AG04450 (cell line): Measurements from ENCODE around the gene TSKS. TPM values are rescaled to one million over a fixed set of nuclear protein-coding genes. Genes with fewer than 3 reads are reported as not detected.

Source experiments
- CTCF ChIA-PET: fragments of 300-600, 350-600 bp; formaldehyde crosslinking; extraction: SDS; loops from one replicate; lab custom pipeline; 2022; ENCODE audit warnings: antibody characterized with exemption, inconsistent platforms; lab: Charles Lee
- POLR2A ChIA-PET: fragments of 350-600 bp; formaldehyde crosslinking; extraction: SDS; loops from one replicate; lab custom pipeline; 2021; ENCODE audit warnings: antibody characterized with exemption, inconsistent platforms; lab: Yijun Ruan, JAX
- DNase-seq: peaks from one replicate; pipeline ENCODE4 v3.0.0-alpha.2; 2011; ENCODE audit warnings: low read depth, low spot score
- H3K27ac ChIP-seq: one replicate; pipeline ENCODE4 v1.5.1; 2012; ENCODE audit warnings: low read depth, low read length, control low read depth
- H3K27me3 ChIP-seq: one replicate; pipeline ENCODE4 v1.6.0; 2012; ENCODE audit warnings: low read length; ENCODE audit not compliant: control insufficient read depth, insufficient read depth
- H3K4me3 ChIP-seq: 2 replicates; pipeline ENCODE4 v1.5.1; 2011; ENCODE audit warnings: mild to moderate bottlenecking, low read depth, low read length, control low read depth
- H3K9me3 ChIP-seq: 2 replicates; pipeline ENCODE4 v1.5.1; 2012; ENCODE audit warnings: low read length; ENCODE audit not compliant: control insufficient read depth, insufficient read depth
- CTCF ChIP-seq: IDR thresholded peaks from 2 replicates; pipeline ENCODE4 v1.5.1; 2011; ENCODE audit warnings: low read depth, low read length, control low read depth, inconsistent platforms
- polyA plus RNA-seq: library from polyadenylated mRNA; depleted of rRNA; stranded (reverse); fragments of >200 nt; gene quantifications from 2 replicates; pipeline ENCODE4 v1.2.3, GENCODE V29; 2011

TSKS gene
- polyA plus RNA-seq, 1 experiment: not detected

GRCh38 chr19:49770529-49770928 is 7.4 kb upstream of the TSKS start:
- no peaks in the 10 kb centered on the region for H3K9me3 ChIP-seq
- no peak overlapping the region for H3K4me3 ChIP-seq
- ChIA-PET POLR2A (no interaction called here), CTCF (no interaction called here)
- DNase-seq: no peak
- TF ChIP-seq CTCF: no peak
- no peak overlapping the region for H3K27ac ChIP-seq
- no peaks in the 10 kb centered on the region for H3K27me3 ChIP-seq

- POLR2A ChIA-PET: no interaction called here
- no peak for TF ChIP-seq CTCF
- no peaks in the 10 kb centered on the region for H3K9me3 ChIP-seq
- no peak overlapping the region for H3K27ac ChIP-seq
- no peaks in the 10 kb centered on the region for H3K27me3 ChIP-seq
- peak overlapping the region; percentile 85 for H3K4me3 ChIP-seq
- DNase-seq: no peak
- CTCF ChIA-PET: interaction anchor here (1.4 kb wide), 1 partner anchor 51 kb away, joined by 4 read pairs; no protein-coding TSS in a partner anchor
Observed at GRCh38 chr19:49767967-49768581, 5.0 kb upstream of the TSKS start.

- ChIA-PET CTCF (interaction anchor here (1.6 kb wide), 1 partner anchor 86 kb away, joined by 4 read pairs; no protein-coding TSS in a partner anchor), POLR2A (interaction anchor here (0.7 to 1.6 kb wide), 2 partner anchors 52 to 187 kb away, joined by 4 read pairs; partner anchors contain the start of gene NOSIP)
- Histone ChIP-seq H3K9me3 (no peaks in the 10 kb centered on the region), H3K4me3 (peak overlapping the region; percentile 85), H3K27ac (no peak overlapping the region), H3K27me3 (no peaks in the 10 kb centered on the region)
- no peak for TF ChIP-seq CTCF
- no peak for DNase-seq
Observed at GRCh38 chr19:49767381-49767780, 4.3 kb upstream of the TSKS start.

- peak within 1 kb of the TSS; percentile 85 for H3K4me3 ChIP-seq
- H3K9me3 ChIP-seq: no peaks in the 10 kb centered on the region
- no peak for DNase-seq
- POLR2A ChIA-PET: interaction anchor here (0.5 to 1.6 kb wide), 6 partner anchors 20 to 478 kb away, joined by 3 to 6 read pairs (median 4); partner anchors contain the start of gene NOSIP
- no peak for TF ChIP-seq CTCF
- no peaks in the 10 kb centered on the region for H3K27me3 ChIP-seq
- CTCF ChIA-PET: interaction anchor here (1.6 kb wide), 1 partner anchor 86 kb away, joined by 4 read pairs; no protein-coding TSS in a partner anchor
- H3K27ac ChIP-seq: peak within 1 kb of the TSS; percentile 86
Observed at GRCh38 chr19:49766930-49767299, 3.8 kb upstream of the TSKS start, which contains the start of gene AP2A1. TSS of gene AP2A1 (plus strand) at chr19:49767001. CDS start at chr19:49767134, 133 bp downstream.
